NCI-H524 treated with DMSO at 0.1 percent for 48 hours (cell line): Measurements from ENCODE around the gene BTNL9.
"Not testable (repeated sequence)": the region's sequence is repeated elsewhere in the genome, so short reads cannot be mapped to it uniquely, and the experiment has no call there.

Experiments
- DNase-seq: peaks from one replicate; lab custom pipeline; 2025; lab: John Stamatoyannopoulos, UW

Gene BTNL9

GRCh38 chr5:181042722-181043121 is 2.7 kb downstream of the BTNL9 start:
- DNase-seq: no peak

- DNase-seq: no peak
These were observed 3.4 kb downstream of the BTNL9 start for GRCh38 chr5:181043285-181044092.

- no peak for DNase-seq
These were observed 4.1 kb downstream of the BTNL9 start for GRCh38 chr5:181044093-181044599.

GRCh38 chr5:181044662-181045305 is 4.7 kb downstream of the BTNL9 start:
- DNase-seq: no peak

- no peak for DNase-seq
These were observed 5.2 kb downstream of the BTNL9 start for GRCh38 chr5:181045316-181045715.

GRCh38 chr5:181045857-181046256 is 5.8 kb downstream of the BTNL9 start:
- not testable (repeated sequence) for DNase-seq

- no peak for DNase-seq
These were observed 7.2 kb downstream of the BTNL9 start for GRCh38 chr5:181047288-181047687.

GRCh38 chr5:181047921-181048320 is 7.9 kb downstream of the BTNL9 start:
- DNase-seq: no peak

GRCh38 chr5:181050016-181050415 is 9.9 kb downstream of the BTNL9 start:
- DNase-seq: no peak

- no peak for DNase-seq
These were observed 12.0 kb downstream of the BTNL9 start for GRCh38 chr5:181051841-181052671.

- DNase-seq: no peak
These were observed 12.8 kb downstream of the BTNL9 start for GRCh38 chr5:181052672-181053487.

- DNase-seq: no peak
These were observed 13.5 kb downstream of the BTNL9 start for GRCh38 chr5:181053488-181054121.

- DNase-seq: no peak
These were observed 14.1 kb downstream of the BTNL9 start for GRCh38 chr5:181054138-181054537.

GRCh38 chr5:181054871-181055459 is 14.9 kb downstream of the BTNL9 start:
- no peak for DNase-seq

GRCh38 chr5:181056431-181056830 is 16.4 kb downstream of the BTNL9 start:
- DNase-seq: no peak

- DNase-seq: no peak
These were observed 18.3 kb downstream of the BTNL9 start for GRCh38 chr5:181058321-181058720.

GRCh38 chr5:181058786-181059296 is 18.8 kb downstream of the BTNL9 start:
- DNase-seq: no peak

- DNase-seq: no peak
These were observed 19.5 kb downstream of the BTNL9 start for GRCh38 chr5:181059297-181060230.

GRCh38 chr5:181060231-181060590 is 20.1 kb downstream of the BTNL9 start:
- no peak for DNase-seq
